Measurements from ENCODE around the gene DAGLA. TPM values are rescaled to one million over a fixed set of nuclear protein-coding genes. Genes with fewer than 3 reads are reported as not detected.

DAGLA gene
- total RNA-seq, 6 experiments from 2014 or later, result 2.4 to 4.2 (median 3.3) TPM

GRCh38 chr11:61636676-61637075 is 43.5 kb upstream of the DAGLA start:
- Mint-ChIP-seq H3K27ac (no peak overlapping the region), H3K4me3 (no peak overlapping the region), H3K9me3 (no peaks in the 10 kb centered on the region), H3K4me1 (ENCODE audit: low read depth) (0 out of 2 replicates have a peak, but pooled peaks cover 8% of the 10 kb centered on the region), H3K27me3 (ENCODE audit: insufficient read depth) (peaks cover 40% of the 10 kb centered on the region), H3K36me3 (ENCODE audit: low read depth) (no peaks in the 10 kb centered on the region)
- TF ChIP-seq, protein P1, sequence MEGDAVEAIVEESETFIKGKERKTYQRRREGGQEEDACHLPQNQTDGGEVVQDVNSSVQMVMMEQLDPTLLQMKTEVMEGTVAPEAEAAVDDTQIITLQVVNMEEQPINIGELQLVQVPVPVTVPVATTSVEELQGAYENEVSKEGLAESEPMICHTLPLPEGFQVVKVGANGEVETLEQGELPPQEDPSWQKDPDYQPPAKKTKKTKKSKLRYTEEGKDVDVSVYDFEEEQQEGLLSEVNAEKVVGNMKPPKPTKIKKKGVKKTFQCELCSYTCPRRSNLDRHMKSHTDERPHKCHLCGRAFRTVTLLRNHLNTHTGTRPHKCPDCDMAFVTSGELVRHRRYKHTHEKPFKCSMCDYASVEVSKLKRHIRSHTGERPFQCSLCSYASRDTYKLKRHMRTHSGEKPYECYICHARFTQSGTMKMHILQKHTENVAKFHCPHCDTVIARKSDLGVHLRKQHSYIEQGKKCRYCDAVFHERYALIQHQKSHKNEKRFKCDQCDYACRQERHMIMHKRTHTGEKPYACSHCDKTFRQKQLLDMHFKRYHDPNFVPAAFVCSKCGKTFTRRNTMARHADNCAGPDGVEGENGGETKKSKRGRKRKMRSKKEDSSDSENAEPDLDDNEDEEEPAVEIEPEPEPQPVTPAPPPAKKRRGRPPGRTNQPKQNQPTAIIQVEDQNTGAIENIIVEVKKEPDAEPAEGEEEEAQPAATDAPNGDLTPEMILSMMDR (IDR thresholded peaks at IDR 0.05), result no peak
- DNase-seq, result no peak

DNA sequence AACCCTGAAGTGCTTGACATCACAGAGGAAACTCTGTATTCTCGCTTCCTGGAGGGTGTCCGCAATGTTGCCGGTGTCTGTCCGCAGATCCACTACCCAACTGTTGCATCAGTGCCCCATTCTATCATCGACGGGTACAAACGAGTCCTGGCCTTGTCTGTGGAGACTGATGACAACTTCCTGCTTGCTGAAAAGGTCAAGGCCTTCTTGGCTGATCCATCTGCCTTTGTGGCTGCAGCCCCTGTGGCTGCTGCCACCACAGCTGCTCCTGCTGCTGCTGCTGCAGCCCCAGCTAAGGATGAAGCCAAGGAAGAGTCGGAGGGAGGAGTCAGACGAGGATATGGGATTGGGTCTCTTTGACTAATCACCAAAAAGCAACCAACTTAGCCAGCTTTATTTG is 42.9 kb upstream of the DAGLA start:
- H3K27ac Mint-ChIP-seq, result no peak overlapping the region
- H3K9me3 Mint-ChIP-seq, result no peaks in the 10 kb centered on the region
- 0 out of 2 replicates have a peak, but pooled peaks cover 8% of the 10 kb centered on the region for H3K4me1 Mint-ChIP-seq (ENCODE audit: low read depth)
- H3K36me3 Mint-ChIP-seq (ENCODE audit: low read depth), result no peaks in the 10 kb centered on the region
- H3K4me3 Mint-ChIP-seq, result no peak overlapping the region
- TF ChIP-seq, protein P1 (IDR thresholded peaks at IDR 0.05), result no peak
- peaks cover 44% of the 10 kb centered on the region for H3K27me3 Mint-ChIP-seq (ENCODE audit: insufficient read depth)
- DNase-seq, result no peak

DNA sequence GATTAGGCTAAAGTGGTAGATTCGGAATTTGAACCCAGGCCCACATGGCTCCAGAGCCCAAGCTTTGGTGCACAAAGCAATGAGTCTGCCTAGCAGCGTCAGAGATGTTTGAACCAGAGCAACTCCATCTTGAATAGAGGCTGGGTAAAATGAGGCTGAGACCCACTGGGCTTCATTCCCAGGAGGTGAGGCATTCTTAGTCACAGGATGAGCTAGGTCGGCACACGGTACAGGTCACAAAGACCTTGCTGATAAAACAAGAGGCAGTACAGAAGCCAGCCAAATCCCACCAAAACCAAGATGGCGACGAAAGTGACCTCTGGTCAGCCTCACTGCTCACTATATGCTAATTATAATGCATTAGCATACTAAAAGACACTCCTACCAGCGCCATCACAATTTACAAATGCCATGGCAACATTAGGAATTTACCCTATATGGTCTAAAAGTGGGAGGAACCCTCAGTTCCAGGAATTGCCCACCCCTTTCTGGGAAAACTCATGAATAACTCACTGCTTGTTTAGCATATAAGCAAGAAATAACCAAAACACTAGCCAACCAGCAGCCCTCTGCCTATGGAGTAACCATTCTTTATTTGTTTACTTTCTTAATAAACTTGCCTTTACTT is 40.3 kb upstream of the DAGLA start:
- Mint-ChIP-seq H3K4me3 (no peak overlapping the region), H3K27ac (no peak overlapping the region), H3K9me3 (no peaks in the 10 kb centered on the region), H3K36me3 (ENCODE audit: low read depth) (no peaks in the 10 kb centered on the region), H3K4me1 (ENCODE audit: low read depth) (0 out of 2 replicates have a peak, but pooled peaks cover 8% of the 10 kb centered on the region), H3K27me3 (ENCODE audit: insufficient read depth) (peaks cover 42% of the 10 kb centered on the region)
- TF ChIP-seq, protein P1 (IDR thresholded peaks at IDR 0.05), result no peak
- peak; percentile 12 for DNase-seq

- DNase-seq, result no peak
- H3K9me3 Mint-ChIP-seq, result no peaks in the 10 kb centered on the region
- no peak overlapping the region for H3K4me3 Mint-ChIP-seq
- peaks cover 16% of the 10 kb centered on the region; the same call in 1 of the 2 replicates for H3K4me1 Mint-ChIP-seq (ENCODE audit: low read depth)
- TF ChIP-seq, protein P1 (IDR thresholded peaks at IDR 0.05), result no peak
- H3K27me3 Mint-ChIP-seq (ENCODE audit: insufficient read depth), result peaks cover 35% of the 10 kb centered on the region
- H3K36me3 Mint-ChIP-seq (ENCODE audit: low read depth), result no peaks in the 10 kb centered on the region
- no peak overlapping the region for H3K27ac Mint-ChIP-seq
Observed at GRCh38 chr11:61642162-61642561, 38.0 kb upstream of the DAGLA start.

GRCh38 chr11:61645179-61645868 is 34.9 kb upstream of the DAGLA start:
- TF ChIP-seq, protein P1 (IDR thresholded peaks at IDR 0.05), result no peak
- Mint-ChIP-seq H3K4me1 (ENCODE audit: low read depth) (peaks cover 8% of the 10 kb centered on the region; the same call in 1 of the 2 replicates), H3K36me3 (ENCODE audit: low read depth) (no peaks in the 10 kb centered on the region), H3K4me3 (peak overlapping the region; percentile 17), H3K27me3 (ENCODE audit: insufficient read depth) (peaks cover 35% of the 10 kb centered on the region), H3K27ac (no peak overlapping the region), H3K9me3 (no peaks in the 10 kb centered on the region)
- no peak for DNase-seq
